Panc1 (cell line): ENCODE measurements around the gene TCF25.

Experiments
- CTCF ChIP-seq: fragments of 450-650 bp; IDR thresholded peaks from 2 replicates; pipeline ENCODE4 v1.5.1; 2017; ENCODE audit warnings: mild to moderate bottlenecking
- SIN3A ChIP-seq: IDR thresholded peaks from 2 replicates; pipeline ENCODE4 v1.6.1; 2012; ENCODE audit warnings: low read depth, mild to moderate bottlenecking, low read length, moderate library complexity, borderline replicate concordance; ENCODE audit not compliant: insufficient read depth

- TF ChIP-seq CTCF (no peak), SIN3A (no peak)
Observed at GRCh38 chr16:89920723-89921122, 47.3 kb downstream of the TCF25 start.
